Measurements from ENCODE around the gene ATP13A4. TPM values are rescaled to one million over a fixed set of nuclear protein-coding genes. Genes with fewer than 3 reads are reported as not detected.
A peak's percentile ranks its signal among the peaks of the same experiment; 100 is the strongest.

ATP13A4 gene, protein sequence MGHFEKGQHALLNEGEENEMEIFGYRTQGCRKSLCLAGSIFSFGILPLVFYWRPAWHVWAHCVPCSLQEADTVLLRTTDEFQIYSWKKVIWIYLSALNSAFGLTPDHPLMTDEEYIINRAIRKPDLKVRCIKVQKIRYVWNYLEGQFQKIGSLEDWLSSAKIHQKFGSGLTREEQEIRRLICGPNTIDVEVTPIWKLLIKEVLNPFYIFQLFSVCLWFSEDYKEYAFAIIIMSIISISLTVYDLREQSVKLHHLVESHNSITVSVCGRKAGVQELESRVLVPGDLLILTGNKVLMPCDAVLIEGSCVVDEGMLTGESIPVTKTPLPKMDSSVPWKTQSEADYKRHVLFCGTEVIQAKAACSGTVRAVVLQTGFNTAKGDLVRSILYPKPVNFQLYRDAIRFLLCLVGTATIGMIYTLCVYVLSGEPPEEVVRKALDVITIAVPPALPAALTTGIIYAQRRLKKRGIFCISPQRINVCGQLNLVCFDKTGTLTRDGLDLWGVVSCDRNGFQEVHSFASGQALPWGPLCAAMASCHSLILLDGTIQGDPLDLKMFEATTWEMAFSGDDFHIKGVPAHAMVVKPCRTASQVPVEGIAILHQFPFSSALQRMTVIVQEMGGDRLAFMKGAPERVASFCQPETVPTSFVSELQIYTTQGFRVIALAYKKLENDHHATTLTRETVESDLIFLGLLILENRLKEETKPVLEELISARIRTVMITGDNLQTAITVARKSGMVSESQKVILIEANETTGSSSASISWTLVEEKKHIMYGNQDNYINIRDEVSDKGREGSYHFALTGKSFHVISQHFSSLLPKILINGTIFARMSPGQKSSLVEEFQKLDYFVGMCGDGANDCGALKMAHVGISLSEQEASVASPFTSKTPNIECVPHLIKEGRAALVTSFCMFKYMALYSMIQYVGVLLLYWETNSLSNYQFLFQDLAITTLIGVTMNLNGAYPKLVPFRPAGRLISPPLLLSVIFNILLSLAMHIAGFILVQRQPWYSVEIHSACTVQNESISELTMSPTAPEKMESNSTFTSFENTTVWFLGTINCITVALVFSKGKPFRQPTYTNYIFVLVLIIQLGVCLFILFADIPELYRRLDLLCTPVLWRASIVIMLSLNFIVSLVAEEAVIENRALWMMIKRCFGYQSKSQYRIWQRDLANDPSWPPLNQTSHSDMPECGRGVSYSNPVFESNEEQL
- polyA plus RNA-seq = 10 to 100 TPM in 1 of 4 donors, under 1 TPM in 2, not detected in 1; 0.22 to 41.2 (median 0.24) TPM
- long read RNA-seq, donor 1 = 0 reads
- long read RNA-seq, donor 2, partial matches to known transcripts = 0 of 1 reads
- long read RNA-seq, donor 2, other reads (novel, unspliced or antisense) = 0 of 1 reads
- long read RNA-seq, donor 3 = 0 reads
- long read RNA-seq, donor 4 = 0 reads
- long read RNA-seq, donor 5 = 0 reads
- long read RNA-seq, donor 6, full-length matches to known transcripts = 1 of 1 reads
- long read RNA-seq, donor 6, partial matches to known transcripts = 0 of 1 reads
- long read RNA-seq, donor 6, other reads (novel, unspliced or antisense) = 0 of 1 reads
- long read RNA-seq, donor 7 = 0 reads
- long read RNA-seq, donor 8 = 0 reads
- long read RNA-seq, donor 9 = 0 reads
- long read RNA-seq, donor 10 = 0 reads

DNA sequence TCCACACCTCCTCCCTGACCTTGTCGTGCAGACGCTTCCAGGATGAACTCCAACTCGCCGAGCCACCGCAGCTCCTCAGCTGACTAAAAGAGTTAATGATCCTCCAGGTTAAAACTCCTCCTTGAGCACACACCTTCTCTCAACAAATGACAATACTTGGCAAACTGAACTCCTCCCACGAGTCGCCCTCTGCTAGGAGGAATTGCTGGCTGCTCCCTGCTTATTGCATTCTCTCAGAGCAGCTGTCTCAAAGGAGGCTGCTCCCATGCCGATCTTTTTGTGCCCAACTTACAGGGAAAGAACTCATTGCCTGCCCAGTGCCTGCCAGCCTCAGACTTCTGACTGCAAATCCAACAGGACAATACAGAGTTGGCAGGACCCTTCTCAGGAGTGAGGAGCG, at the start of gene ATP13A4:
Gene ATP13A4, minus strand, starts transcription at position 85 of the 400 bp plus-strand sequence. CDS start 96 bp downstream, outside the sequence.
- peak within 1 kb of the TSS in 1 of 3 donors; percentile 41 for H3K4me3 ChIP-seq (ENCODE audit: low read depth in 1 of 3, low read length in 3 of 3)
- H3K27me3 ChIP-seq (ENCODE audit: control insufficient read depth in 3 of 3, insufficient read depth in 3 of 3, low read length in 3 of 3) = no peaks in the 10 kb centered on the region
- no peaks in the 10 kb centered on the region for H3K9me3 ChIP-seq (ENCODE audit: control insufficient read depth in 2 of 2, insufficient read depth in 1 of 2, low read depth in 1 of 2, low read length in 1 of 2)
- peak within 1 kb of the TSS in 2 of 3 donors; percentile 38 to 67 for H3K27ac ChIP-seq (ENCODE audit: low read depth in 1 of 3, low read length in 2 of 3)
- WGBS, 3 donors = 10 to 35% (median 34%) methylated on average over 9 of the region's 9 CpGs
- peaks cover 0 to 3% (median 2%) of the 10 kb centered on the region in 3 donors for H3K4me1 ChIP-seq (ENCODE audit: control insufficient read depth in 3 of 3, insufficient read depth in 2 of 3, low read depth in 1 of 3, low read length in 2 of 3)
- no peaks in the 10 kb centered on the region for H3K36me3 ChIP-seq (ENCODE audit: control insufficient read depth in 3 of 3, insufficient read depth in 2 of 3, low read depth in 1 of 3, low read length in 3 of 3)
- no peak for FAIRE-seq
- DNase-seq = peak; percentile 86 to 91

DNA sequence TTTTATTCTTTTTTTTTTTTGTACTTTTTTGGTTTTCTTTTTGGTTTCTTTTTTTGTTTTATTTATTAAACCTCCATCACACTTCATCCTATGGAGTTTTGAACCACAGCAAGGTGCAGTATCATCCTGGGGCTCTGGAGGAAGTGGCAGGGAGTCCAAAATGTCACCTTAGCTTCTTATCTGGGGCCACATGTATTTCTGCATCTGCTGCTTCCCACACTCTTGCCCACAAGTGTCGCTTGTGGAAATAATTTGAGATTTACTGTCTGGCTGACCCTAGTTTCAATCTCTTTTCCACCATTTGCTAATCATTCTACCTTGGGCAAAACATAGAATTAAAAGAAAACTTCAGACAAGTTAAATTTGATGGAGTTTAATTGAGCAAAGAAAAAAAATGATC, 44.7 kb upstream of the ATP13A4 start:
- Histone ChIP-seq H3K4me1 (ENCODE audit: control insufficient read depth in 3 of 3, insufficient read depth in 2 of 3, low read depth in 1 of 3, low read length in 2 of 3) (no peaks in the 10 kb centered on the region), H3K4me3 (ENCODE audit: low read depth in 1 of 3, low read length in 3 of 3) (no peak overlapping the region), H3K9me3 (ENCODE audit: control insufficient read depth in 2 of 2, insufficient read depth in 1 of 2, low read depth in 1 of 2, low read length in 1 of 2) (no peaks in the 10 kb centered on the region), H3K36me3 (ENCODE audit: control insufficient read depth in 3 of 3, insufficient read depth in 2 of 3, low read depth in 1 of 3, low read length in 3 of 3) (peaks cover 0 to 7% (median 0%) of the 10 kb centered on the region in 3 donors), H3K27me3 (ENCODE audit: control insufficient read depth in 3 of 3, insufficient read depth in 3 of 3, low read length in 3 of 3) (no peaks in the 10 kb centered on the region), H3K27ac (ENCODE audit: low read depth in 1 of 3, low read length in 2 of 3) (no peak overlapping the region)
- 77 to 97% (median 81%) methylated on average over 1 of the region's 1 CpG for WGBS, 3 donors
- DNase-seq (no peak), FAIRE-seq (no peak)

DNA sequence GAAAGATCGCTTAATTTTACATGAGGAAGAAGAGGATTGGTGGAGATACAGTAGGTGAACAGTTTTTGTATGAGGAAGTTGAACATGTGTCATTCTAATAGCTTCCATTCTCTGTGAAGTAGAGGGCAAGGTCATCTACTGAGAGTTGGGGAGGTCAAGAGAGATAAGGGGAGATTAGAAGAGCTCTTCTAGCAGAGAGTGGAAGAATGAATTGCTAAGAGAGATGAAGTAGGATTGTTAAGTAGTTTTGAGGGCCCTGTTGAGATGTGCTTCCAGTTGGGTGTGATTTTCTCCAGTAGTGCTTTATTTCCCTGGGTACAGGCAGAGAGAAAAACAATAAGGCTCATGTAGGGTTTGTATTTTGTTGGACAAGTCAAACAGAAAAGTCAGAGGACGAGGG, 43.5 kb upstream of the ATP13A4 start:
- Histone ChIP-seq H3K9me3 (ENCODE audit: control insufficient read depth in 2 of 2, insufficient read depth in 1 of 2, low read depth in 1 of 2, low read length in 1 of 2) (no peaks in the 10 kb centered on the region), H3K4me3 (ENCODE audit: low read depth in 1 of 3, low read length in 3 of 3) (no peak overlapping the region), H3K27ac (ENCODE audit: low read depth in 1 of 3, low read length in 2 of 3) (no peak overlapping the region), H3K36me3 (ENCODE audit: control insufficient read depth in 3 of 3, insufficient read depth in 2 of 3, low read depth in 1 of 3, low read length in 3 of 3) (peaks cover 0 to 7% (median 0%) of the 10 kb centered on the region in 3 donors), H3K4me1 (ENCODE audit: control insufficient read depth in 3 of 3, insufficient read depth in 2 of 3, low read depth in 1 of 3, low read length in 2 of 3) (no peaks in the 10 kb centered on the region), H3K27me3 (ENCODE audit: control insufficient read depth in 3 of 3, insufficient read depth in 3 of 3, low read length in 3 of 3) (no peaks in the 10 kb centered on the region)
- no peak for DNase-seq
- 92 to 98% (median 92%) methylated on average over 2 of the region's 2 CpGs for WGBS, 3 donors
- FAIRE-seq = no peak

DNA sequence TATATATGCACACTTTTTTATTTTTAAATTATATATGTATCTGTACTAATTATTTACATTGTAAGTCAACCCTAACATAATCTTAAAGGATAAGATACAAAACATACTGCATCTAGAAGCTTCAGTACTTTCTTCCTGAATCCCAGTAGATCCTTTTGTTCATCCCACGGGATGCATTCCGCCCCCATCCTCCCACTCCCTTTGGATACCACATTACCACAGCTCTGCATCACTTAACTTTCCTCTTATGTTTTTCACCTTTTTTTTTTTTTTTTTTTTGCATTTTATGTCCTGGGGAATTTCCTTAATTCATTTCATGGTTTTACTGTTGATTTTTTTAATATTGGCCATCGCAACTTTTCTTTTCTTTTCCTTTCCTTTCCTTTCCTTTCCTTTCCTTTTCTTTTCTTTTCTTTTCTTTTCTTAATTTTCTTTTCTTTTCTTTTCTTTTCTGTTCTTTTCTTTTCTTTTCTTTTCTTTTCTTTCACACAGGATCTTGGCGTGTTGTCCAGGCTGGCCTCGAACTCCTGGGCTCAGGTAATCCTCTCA, 41.3 kb upstream of the ATP13A4 start:
- no peaks in the 10 kb centered on the region for H3K27me3 ChIP-seq (ENCODE audit: control insufficient read depth in 3 of 3, insufficient read depth in 3 of 3, low read length in 3 of 3)
- no peaks in the 10 kb centered on the region for H3K9me3 ChIP-seq (ENCODE audit: control insufficient read depth in 2 of 2, insufficient read depth in 1 of 2, low read depth in 1 of 2, low read length in 1 of 2)
- FAIRE-seq = no peak
- H3K27ac ChIP-seq (ENCODE audit: low read depth in 1 of 3, low read length in 2 of 3) = no peak overlapping the region
- WGBS, 3 donors = 95 to 96% (median 95%) methylated on average over 5 of the region's 5 CpGs
- DNase-seq = no peak
- peaks cover 0 to 5% (median 3%) of the 10 kb centered on the region in 3 donors for H3K4me1 ChIP-seq (ENCODE audit: control insufficient read depth in 3 of 3, insufficient read depth in 2 of 3, low read depth in 1 of 3, low read length in 2 of 3)
- H3K4me3 ChIP-seq (ENCODE audit: low read depth in 1 of 3, low read length in 3 of 3) = no peak overlapping the region
- peaks cover 0 to 7% (median 0%) of the 10 kb centered on the region in 3 donors for H3K36me3 ChIP-seq (ENCODE audit: control insufficient read depth in 3 of 3, insufficient read depth in 2 of 3, low read depth in 1 of 3, low read length in 3 of 3)

DNA sequence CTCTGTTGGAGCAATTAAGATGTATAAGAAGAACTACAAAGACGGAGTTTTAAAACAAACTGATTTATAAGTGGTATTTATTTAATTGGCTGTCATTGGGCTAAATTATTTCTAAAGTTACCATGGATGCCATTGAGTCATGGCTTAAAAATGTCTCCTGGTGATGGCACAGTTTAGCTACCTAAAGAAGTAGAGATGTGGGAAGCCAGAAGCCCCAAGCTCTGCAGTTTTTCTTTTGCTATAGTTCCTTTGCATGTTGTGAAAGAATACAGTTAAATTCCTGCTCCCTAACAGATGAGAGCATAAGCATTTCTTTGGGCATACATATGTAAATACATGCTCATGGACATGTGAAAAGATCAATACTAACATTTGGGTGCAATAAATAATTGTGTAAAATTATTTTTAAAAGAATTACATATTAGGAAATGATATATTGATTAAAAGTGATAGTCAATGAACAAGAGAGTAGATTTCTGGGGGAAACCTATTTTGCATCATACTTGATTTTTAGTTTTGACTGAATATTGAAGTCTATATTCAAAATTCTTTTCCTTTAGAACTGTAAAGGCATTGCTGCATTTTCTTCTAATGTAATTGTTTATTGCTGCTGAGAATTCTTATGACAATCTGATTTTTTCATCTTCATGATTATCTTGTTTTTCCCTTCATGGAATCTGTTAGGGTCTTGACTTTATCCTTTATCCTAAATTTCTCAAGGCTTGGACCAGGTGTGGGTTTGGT, 40.4 kb upstream of the ATP13A4 start:
- Histone ChIP-seq H3K4me3 (ENCODE audit: low read depth in 1 of 3, low read length in 3 of 3) (no peak overlapping the region), H3K4me1 (ENCODE audit: control insufficient read depth in 3 of 3, insufficient read depth in 2 of 3, low read depth in 1 of 3, low read length in 2 of 3) (peaks cover 0 to 5% (median 3%) of the 10 kb centered on the region in 3 donors), H3K9me3 (ENCODE audit: control insufficient read depth in 2 of 2, insufficient read depth in 1 of 2, low read depth in 1 of 2, low read length in 1 of 2) (no peaks in the 10 kb centered on the region), H3K36me3 (ENCODE audit: control insufficient read depth in 3 of 3, insufficient read depth in 2 of 3, low read depth in 1 of 3, low read length in 3 of 3) (peaks cover 0 to 7% (median 0%) of the 10 kb centered on the region in 3 donors), H3K27ac (ENCODE audit: low read depth in 1 of 3, low read length in 2 of 3) (no peak overlapping the region), H3K27me3 (ENCODE audit: control insufficient read depth in 3 of 3, insufficient read depth in 3 of 3, low read length in 3 of 3) (no peaks in the 10 kb centered on the region)
- no peak for FAIRE-seq
- WGBS, 3 donors = 63 to 67% (median 67%) methylated on average over 1 of the region's 1 CpG
- DNase-seq = no peak

DNA sequence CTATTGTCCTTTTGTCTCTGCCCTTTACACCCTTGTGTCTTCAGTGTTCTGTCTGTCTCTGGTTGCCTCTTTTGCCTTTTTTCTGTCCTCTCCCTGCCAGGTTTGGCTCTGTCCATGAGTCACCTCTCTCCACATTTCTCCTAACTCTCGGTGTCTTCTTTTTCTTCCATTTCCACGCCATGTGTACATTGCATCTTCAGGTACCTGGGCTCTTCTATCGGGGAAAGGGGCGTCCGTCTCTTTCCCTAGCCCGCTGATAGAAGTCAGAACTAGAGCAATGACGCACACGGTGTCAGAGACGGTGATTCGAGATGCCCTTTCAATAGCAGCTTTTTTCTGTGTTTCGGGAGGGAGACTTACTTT, 39.0 kb upstream of the ATP13A4 start:
- WGBS, 3 donors = 0 to 1% (median 0%) methylated on average over 11 of the region's 11 CpGs
- peaks cover 0 to 5% (median 0%) of the 10 kb centered on the region in 3 donors for H3K36me3 ChIP-seq (ENCODE audit: control insufficient read depth in 3 of 3, insufficient read depth in 2 of 3, low read depth in 1 of 3, low read length in 3 of 3)
- H3K27me3 ChIP-seq (ENCODE audit: control insufficient read depth in 3 of 3, insufficient read depth in 3 of 3, low read length in 3 of 3) = no peaks in the 10 kb centered on the region
- FAIRE-seq (no peak), DNase-seq (peak in 1 of 2 donors; percentile 35)
- H3K27ac ChIP-seq (ENCODE audit: low read depth in 1 of 3, low read length in 2 of 3) = peak overlapping the region; percentile 87 to 90 (median 90)
- H3K4me3 ChIP-seq (ENCODE audit: low read depth in 1 of 3, low read length in 3 of 3) = peak overlapping the region; percentile 35 to 98 (median 98)
- H3K4me1 ChIP-seq (ENCODE audit: control insufficient read depth in 3 of 3, insufficient read depth in 2 of 3, low read depth in 1 of 3, low read length in 2 of 3) = peaks cover 0 to 5% (median 3%) of the 10 kb centered on the region in 3 donors
- H3K9me3 ChIP-seq (ENCODE audit: control insufficient read depth in 2 of 2, insufficient read depth in 1 of 2, low read depth in 1 of 2, low read length in 1 of 2) = no peaks in the 10 kb centered on the region

Measured in small intestine (tissue), 16 donors.